OCI-LY7 (cell line): ENCODE results near the gene ZFP69B. TPM values are rescaled to one million over a fixed set of nuclear protein-coding genes. Genes with fewer than 3 reads are reported as not detected.

Experiments used
- BruUV-seq: library from RNA; stranded (reverse); fragments of 400-500 nt; replicated peaks from 2 replicates; lab custom pipeline; 2021; lab: Mats Ljungman, UMichigan
- CTCF ChIA-PET: fragments of 300-600 bp; sonication (Branson Sonifier 250); formaldehyde crosslinking; loops from one replicate; lab custom pipeline; 2022; ENCODE audit warnings: antibody characterized with exemption; ENCODE audit not compliant: unreplicated experiment; lab: Charles Lee
- POLR2A ChIA-PET: fragments of 300-600 bp; sonication (Branson Sonifier 250); formaldehyde crosslinking; loops from one replicate; lab custom pipeline; 2022; ENCODE audit warnings: antibody characterized with exemption; lab: Charles Lee
- DNase-seq: peaks from one replicate; pipeline ENCODE4 v3.0.0-alpha.2; 2015; ENCODE audit warnings: low spot score
- H2AFZ ChIP-seq: fragments of 200-600 bp; sonication (generic), shearing (Covaris generic); 2 replicates; pipeline ENCODE4 v1.6.1; 2014; ENCODE audit warnings: mild to moderate bottlenecking, antibody characterized with exemption, low read length, moderate library complexity
- H3K27ac ChIP-seq: fragments of 200-600 bp; sonication (generic); 2 replicates; pipeline ENCODE4 v1.5.1; 2014; ENCODE audit warnings: mixed run types, low read depth, mild to moderate bottlenecking, moderate library complexity, low read length, inconsistent platforms; ENCODE audit not compliant: poor library complexity, severe bottlenecking
- H3K36me3 ChIP-seq: fragments of 200-600 bp; sonication (generic); 2 replicates; pipeline ENCODE4 v1.6.1; 2014; ENCODE audit warnings: mild to moderate bottlenecking, antibody characterized with exemption, low read length, moderate library complexity, mixed read lengths; ENCODE audit not compliant: insufficient read depth
- H3K4me1 ChIP-seq: fragments of 200-600 bp; sonication (generic); 2 replicates; pipeline ENCODE4 v1.5.1; 2014; ENCODE audit warnings: mild to moderate bottlenecking, low read length; ENCODE audit not compliant: insufficient read depth, poor library complexity, severe bottlenecking
- H3K4me2 ChIP-seq: fragments of 200-600 bp; sonication (generic); 2 replicates; pipeline ENCODE4 v1.6.1; 2014; ENCODE audit warnings: mild to moderate bottlenecking, low read length
- H3K4me3 ChIP-seq: fragments of 200-600 bp; sonication (generic); 2 replicates; pipeline ENCODE4 v1.5.1; 2014; ENCODE audit warnings: mild to moderate bottlenecking, low read depth, low read length; ENCODE audit not compliant: poor library complexity, severe bottlenecking
- H3K79me2 ChIP-seq: fragments of 200-600 bp; sonication (generic); 2 replicates; pipeline ENCODE4 v1.6.1; 2016; ENCODE audit warnings: low read depth, mild to moderate bottlenecking, low read length, moderate library complexity, mixed read lengths; ENCODE audit not compliant: insufficient read depth
- H3K9me2 ChIP-seq: fragments of 200-600 bp; sonication (generic); 2 replicates; pipeline ENCODE4 v1.6.1; 2016; ENCODE audit warnings: mild to moderate bottlenecking, low read length, mixed read lengths; ENCODE audit not compliant: insufficient read depth
- H3K9me3 ChIP-seq: fragments of 200-600 bp; sonication (generic); 2 replicates; pipeline ENCODE4 v1.6.1; 2014; ENCODE audit warnings: mild to moderate bottlenecking, mixed run types, low read length, mixed read lengths
- H4K20me1 ChIP-seq: fragments of 200-600 bp; sonication (generic); 2 replicates; pipeline ENCODE4 v1.6.1; 2014; ENCODE audit warnings: mild to moderate bottlenecking, antibody characterized with exemption, low read length, moderate library complexity, mixed read lengths; ENCODE audit not compliant: insufficient read depth
- EZH2phosphoT487 ChIP-seq: fragments of 200-600 bp; sonication (generic); IDR thresholded peaks from 2 replicates; pipeline ENCODE4 v1.6.1; 2018; ENCODE audit warnings: low read depth, borderline replicate concordance, mild to moderate bottlenecking, mixed run types, antibody characterized with exemption, low read length, moderate library complexity, mixed read lengths
- intact Hi-C: fragments of 100-400 bp; cut with micrococcal nuclease; formaldehyde crosslinking; loops from one replicate; pipeline ENCODE4 v1.10.0; 2022; ENCODE audit not compliant: unreplicated experiment
- total RNA-seq, 2 experiments: library from RNA; depleted of rRNA in 1 of 2; stranded (reverse); fragments of >200 nt in 1 of 2; shearing (Covaris generic) in 1 of 2; gene quantifications; 2 replicates each; pipeline ENCODE4 v1.2.3, GENCODE V29; 2014 to 2022
- TF ChIP-seq, protein P1 (sequence below): fragments of 200-600 bp; sonication (generic); conservative IDR thresholded peaks from 2 replicates; pipeline ENCODE4 v1.5.1; 2014; ENCODE audit warnings: mild to moderate bottlenecking, antibody characterized with exemption, low read length, moderate library complexity, mixed read lengths

ZFP69B gene
- total RNA-seq, 2 experiments from 2014 or later, result 12.7 to 26.8 TPM

GRCh38 chr1:40477678-40478053, 27.4 kb downstream of the ZFP69B start:
- H3K27ac ChIP-seq, result peak overlapping the region; percentile 41
- peaks cover 17% of the 10 kb centered on the region for H3K4me1 ChIP-seq
- TF ChIP-seq EZH2phosphoT487, result no peak
- TF ChIP-seq, protein P1, sequence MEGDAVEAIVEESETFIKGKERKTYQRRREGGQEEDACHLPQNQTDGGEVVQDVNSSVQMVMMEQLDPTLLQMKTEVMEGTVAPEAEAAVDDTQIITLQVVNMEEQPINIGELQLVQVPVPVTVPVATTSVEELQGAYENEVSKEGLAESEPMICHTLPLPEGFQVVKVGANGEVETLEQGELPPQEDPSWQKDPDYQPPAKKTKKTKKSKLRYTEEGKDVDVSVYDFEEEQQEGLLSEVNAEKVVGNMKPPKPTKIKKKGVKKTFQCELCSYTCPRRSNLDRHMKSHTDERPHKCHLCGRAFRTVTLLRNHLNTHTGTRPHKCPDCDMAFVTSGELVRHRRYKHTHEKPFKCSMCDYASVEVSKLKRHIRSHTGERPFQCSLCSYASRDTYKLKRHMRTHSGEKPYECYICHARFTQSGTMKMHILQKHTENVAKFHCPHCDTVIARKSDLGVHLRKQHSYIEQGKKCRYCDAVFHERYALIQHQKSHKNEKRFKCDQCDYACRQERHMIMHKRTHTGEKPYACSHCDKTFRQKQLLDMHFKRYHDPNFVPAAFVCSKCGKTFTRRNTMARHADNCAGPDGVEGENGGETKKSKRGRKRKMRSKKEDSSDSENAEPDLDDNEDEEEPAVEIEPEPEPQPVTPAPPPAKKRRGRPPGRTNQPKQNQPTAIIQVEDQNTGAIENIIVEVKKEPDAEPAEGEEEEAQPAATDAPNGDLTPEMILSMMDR, result no peak
- POLR2A ChIA-PET, result interaction anchor here (0.5 to 1.4 kb wide), 9 partner anchors 11 to 402 kb away, joined by 3 to 4 read pairs (median 3); partner anchors contain the start of gene ZNF684
- peak overlapping the region; percentile 91 for H2AFZ ChIP-seq
- no peaks in the 10 kb centered on the region for H3K9me2 ChIP-seq
- H3K9me3 ChIP-seq, result peaks cover 15% of the 10 kb centered on the region
- peak overlapping the region; percentile 92 for H3K4me2 ChIP-seq
- peak; percentile 27 for DNase-seq
- no peaks in the 10 kb centered on the region for H3K79me2 ChIP-seq
- H4K20me1 ChIP-seq, result no peaks in the 10 kb centered on the region
- BruUV-seq, result no TSS peak
- peak overlapping the region; percentile 77 for H3K4me3 ChIP-seq
- H3K36me3 ChIP-seq, result peaks cover 14% of the 10 kb centered on the region
- CTCF ChIA-PET, result no interaction called here
- intact Hi-C loops, result no loop called here

DNA sequence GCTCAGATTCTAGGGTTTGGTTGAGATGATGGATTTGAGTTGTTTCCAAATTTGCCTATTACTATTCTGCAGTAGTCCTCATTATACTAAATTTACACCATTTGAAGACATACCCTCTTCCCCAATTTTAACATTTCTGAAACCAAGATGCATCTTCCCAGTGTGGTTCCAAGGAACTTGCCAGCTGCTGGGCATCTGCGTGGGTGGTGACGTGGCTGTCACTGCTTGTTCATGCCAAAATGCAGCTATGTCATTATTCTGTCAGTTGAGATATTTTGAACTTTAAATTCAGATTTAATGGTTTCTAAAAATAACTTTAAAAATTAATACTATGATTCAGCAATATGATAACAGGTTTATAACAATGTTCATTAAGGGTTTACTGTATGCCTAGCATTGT, 28.0 kb downstream of the ZFP69B start:
- H3K9me2 ChIP-seq, result no peaks in the 10 kb centered on the region
- peak overlapping the region; percentile 92 for H3K4me2 ChIP-seq
- no peak overlapping the region for H2AFZ ChIP-seq
- ChIA-PET POLR2A (interaction anchor here (0.6 to 1.1 kb wide), 4 partner anchors 27 to 399 kb away, joined by 3 to 4 read pairs (median 3); partner anchors contain the start of gene ZNF684), CTCF (no interaction called here)
- no peaks in the 10 kb centered on the region for H3K79me2 ChIP-seq
- intact Hi-C loops, result no loop called here
- H3K4me1 ChIP-seq, result peaks cover 17% of the 10 kb centered on the region
- DNase-seq, result no peak
- BruUV-seq, result no TSS peak
- peak overlapping the region; percentile 77 for H3K4me3 ChIP-seq
- H3K27ac ChIP-seq, result no peak overlapping the region
- TF ChIP-seq, protein P1, result no peak
- TF ChIP-seq EZH2phosphoT487, result no peak
- peaks cover 18% of the 10 kb centered on the region for H3K36me3 ChIP-seq
- peaks cover 15% of the 10 kb centered on the region for H3K9me3 ChIP-seq
- H4K20me1 ChIP-seq, result no peaks in the 10 kb centered on the region

- TF ChIP-seq, protein P1, result no peak
- no peak for TF ChIP-seq EZH2phosphoT487
- Histone ChIP-seq H3K79me2 (no peaks in the 10 kb centered on the region), H3K4me3 (no peak overlapping the region), H2AFZ (no peak overlapping the region), H3K4me1 (peaks cover 17% of the 10 kb centered on the region), H3K4me2 (peak overlapping the region; percentile 92), H3K36me3 (peaks cover 22% of the 10 kb centered on the region), H4K20me1 (no peaks in the 10 kb centered on the region), H3K9me2 (no peaks in the 10 kb centered on the region), H3K9me3 (peaks cover 18% of the 10 kb centered on the region), H3K27ac (no peak overlapping the region)
- intact Hi-C loops, result no loop called here
- CTCF ChIA-PET, result no interaction called here
- no peak for DNase-seq
- POLR2A ChIA-PET, result interaction anchor here (0.6 kb wide), 1 partner anchor 470 kb away, joined by 3 read pairs; no protein-coding TSS in a partner anchor
- no TSS peak for BruUV-seq
Observed at GRCh38 chr1:40479156-40479555, 28.9 kb downstream of the ZFP69B start.
